HepG2 (cell line): Measurements from ENCODE around the gene IARS2.

Source experiments
- CHD2 ChIP-seq: IDR thresholded peaks from 2 replicates; pipeline ENCODE4 v1.6.1; 2011; ENCODE audit warnings: low read depth, low read length, improper control_type of control experiment
- GPN1 ChIP-seq: sonication (generic); formaldehyde crosslinking; IDR thresholded peaks from 2 replicates; pipeline ENCODE4 v1.5.1; 2020; ENCODE audit warnings: missing genetic modification reagents, borderline replicate concordance
- HDAC6 ChIP-seq: fragments of 200-600 bp; sonication (generic); IDR thresholded peaks from 2 replicates; pipeline ENCODE4 v1.7.0; 2017; ENCODE audit warnings: mild to moderate bottlenecking, antibody characterized with exemption, low read length, low read depth
- POLR2A ChIP-seq, 2 experiments: IDR thresholded peaks; 2 replicates each; pipeline ENCODE4 v1.6.1; 2011; ENCODE audit warnings: low read depth in 2 of 2, low read length in 2 of 2, mild to moderate bottlenecking in 1 of 2, moderate library complexity in 1 of 2; ENCODE audit not compliant: insufficient read depth in 1 of 2
- ZNF773 ChIP-seq: sonication (generic); formaldehyde crosslinking; IDR thresholded peaks from 2 replicates; pipeline ENCODE4 v1.4.0; 2020; ENCODE audit warnings: missing genetic modification reagents, borderline replicate concordance
- TF ChIP-seq, protein P1 (sequence below): sonication (generic); formaldehyde crosslinking; IDR thresholded peaks from 2 replicates; pipeline ENCODE4 v1.5.0; 2020; ENCODE audit warnings: mild to moderate bottlenecking, missing genetic modification reagents, moderate library complexity
- TF ChIP-seq, protein P2 (sequence below): sonication (generic); formaldehyde crosslinking; IDR thresholded peaks from 2 replicates; pipeline ENCODE4 v1.4.0; 2020; ENCODE audit warnings: mild to moderate bottlenecking, missing genetic modification reagents

DNA sequence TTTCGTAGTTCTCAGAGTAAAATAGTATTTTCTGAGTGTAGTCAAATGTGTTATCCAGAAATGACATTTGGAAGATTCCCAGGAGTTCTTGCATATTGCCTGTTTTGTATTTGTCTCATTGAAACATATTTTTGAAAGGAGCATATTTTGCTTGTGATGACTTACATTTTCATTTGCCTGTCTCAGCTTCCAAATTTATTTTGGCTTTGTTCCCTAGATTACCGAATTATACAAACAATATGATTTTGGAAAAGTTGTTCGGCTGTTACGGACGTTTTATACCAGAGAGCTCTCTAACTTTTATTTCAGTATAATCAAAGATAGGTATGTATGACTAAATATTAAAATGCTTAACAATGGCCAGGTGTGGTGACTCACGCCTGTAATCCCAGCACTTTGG is 46.0 kb downstream of the IARS2 start:
- no peak for TF ChIP-seq GPN1
- TF ChIP-seq, protein P1, sequence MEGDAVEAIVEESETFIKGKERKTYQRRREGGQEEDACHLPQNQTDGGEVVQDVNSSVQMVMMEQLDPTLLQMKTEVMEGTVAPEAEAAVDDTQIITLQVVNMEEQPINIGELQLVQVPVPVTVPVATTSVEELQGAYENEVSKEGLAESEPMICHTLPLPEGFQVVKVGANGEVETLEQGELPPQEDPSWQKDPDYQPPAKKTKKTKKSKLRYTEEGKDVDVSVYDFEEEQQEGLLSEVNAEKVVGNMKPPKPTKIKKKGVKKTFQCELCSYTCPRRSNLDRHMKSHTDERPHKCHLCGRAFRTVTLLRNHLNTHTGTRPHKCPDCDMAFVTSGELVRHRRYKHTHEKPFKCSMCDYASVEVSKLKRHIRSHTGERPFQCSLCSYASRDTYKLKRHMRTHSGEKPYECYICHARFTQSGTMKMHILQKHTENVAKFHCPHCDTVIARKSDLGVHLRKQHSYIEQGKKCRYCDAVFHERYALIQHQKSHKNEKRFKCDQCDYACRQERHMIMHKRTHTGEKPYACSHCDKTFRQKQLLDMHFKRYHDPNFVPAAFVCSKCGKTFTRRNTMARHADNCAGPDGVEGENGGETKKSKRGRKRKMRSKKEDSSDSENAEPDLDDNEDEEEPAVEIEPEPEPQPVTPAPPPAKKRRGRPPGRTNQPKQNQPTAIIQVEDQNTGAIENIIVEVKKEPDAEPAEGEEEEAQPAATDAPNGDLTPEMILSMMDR (CRISPR knock-in tag), result no peak
- TF ChIP-seq ZNF773 (CRISPR knock-in tag), result no peak
- no peak for TF ChIP-seq HDAC6
- no peak for TF ChIP-seq CHD2
- TF ChIP-seq POLR2A (IDR thresholded peaks at IDR 0.05; ENCODE audit: insufficient read depth in 1 of 2, low read depth in 2 of 2, low read length in 2 of 2), result no peak
- TF ChIP-seq, protein P2, sequence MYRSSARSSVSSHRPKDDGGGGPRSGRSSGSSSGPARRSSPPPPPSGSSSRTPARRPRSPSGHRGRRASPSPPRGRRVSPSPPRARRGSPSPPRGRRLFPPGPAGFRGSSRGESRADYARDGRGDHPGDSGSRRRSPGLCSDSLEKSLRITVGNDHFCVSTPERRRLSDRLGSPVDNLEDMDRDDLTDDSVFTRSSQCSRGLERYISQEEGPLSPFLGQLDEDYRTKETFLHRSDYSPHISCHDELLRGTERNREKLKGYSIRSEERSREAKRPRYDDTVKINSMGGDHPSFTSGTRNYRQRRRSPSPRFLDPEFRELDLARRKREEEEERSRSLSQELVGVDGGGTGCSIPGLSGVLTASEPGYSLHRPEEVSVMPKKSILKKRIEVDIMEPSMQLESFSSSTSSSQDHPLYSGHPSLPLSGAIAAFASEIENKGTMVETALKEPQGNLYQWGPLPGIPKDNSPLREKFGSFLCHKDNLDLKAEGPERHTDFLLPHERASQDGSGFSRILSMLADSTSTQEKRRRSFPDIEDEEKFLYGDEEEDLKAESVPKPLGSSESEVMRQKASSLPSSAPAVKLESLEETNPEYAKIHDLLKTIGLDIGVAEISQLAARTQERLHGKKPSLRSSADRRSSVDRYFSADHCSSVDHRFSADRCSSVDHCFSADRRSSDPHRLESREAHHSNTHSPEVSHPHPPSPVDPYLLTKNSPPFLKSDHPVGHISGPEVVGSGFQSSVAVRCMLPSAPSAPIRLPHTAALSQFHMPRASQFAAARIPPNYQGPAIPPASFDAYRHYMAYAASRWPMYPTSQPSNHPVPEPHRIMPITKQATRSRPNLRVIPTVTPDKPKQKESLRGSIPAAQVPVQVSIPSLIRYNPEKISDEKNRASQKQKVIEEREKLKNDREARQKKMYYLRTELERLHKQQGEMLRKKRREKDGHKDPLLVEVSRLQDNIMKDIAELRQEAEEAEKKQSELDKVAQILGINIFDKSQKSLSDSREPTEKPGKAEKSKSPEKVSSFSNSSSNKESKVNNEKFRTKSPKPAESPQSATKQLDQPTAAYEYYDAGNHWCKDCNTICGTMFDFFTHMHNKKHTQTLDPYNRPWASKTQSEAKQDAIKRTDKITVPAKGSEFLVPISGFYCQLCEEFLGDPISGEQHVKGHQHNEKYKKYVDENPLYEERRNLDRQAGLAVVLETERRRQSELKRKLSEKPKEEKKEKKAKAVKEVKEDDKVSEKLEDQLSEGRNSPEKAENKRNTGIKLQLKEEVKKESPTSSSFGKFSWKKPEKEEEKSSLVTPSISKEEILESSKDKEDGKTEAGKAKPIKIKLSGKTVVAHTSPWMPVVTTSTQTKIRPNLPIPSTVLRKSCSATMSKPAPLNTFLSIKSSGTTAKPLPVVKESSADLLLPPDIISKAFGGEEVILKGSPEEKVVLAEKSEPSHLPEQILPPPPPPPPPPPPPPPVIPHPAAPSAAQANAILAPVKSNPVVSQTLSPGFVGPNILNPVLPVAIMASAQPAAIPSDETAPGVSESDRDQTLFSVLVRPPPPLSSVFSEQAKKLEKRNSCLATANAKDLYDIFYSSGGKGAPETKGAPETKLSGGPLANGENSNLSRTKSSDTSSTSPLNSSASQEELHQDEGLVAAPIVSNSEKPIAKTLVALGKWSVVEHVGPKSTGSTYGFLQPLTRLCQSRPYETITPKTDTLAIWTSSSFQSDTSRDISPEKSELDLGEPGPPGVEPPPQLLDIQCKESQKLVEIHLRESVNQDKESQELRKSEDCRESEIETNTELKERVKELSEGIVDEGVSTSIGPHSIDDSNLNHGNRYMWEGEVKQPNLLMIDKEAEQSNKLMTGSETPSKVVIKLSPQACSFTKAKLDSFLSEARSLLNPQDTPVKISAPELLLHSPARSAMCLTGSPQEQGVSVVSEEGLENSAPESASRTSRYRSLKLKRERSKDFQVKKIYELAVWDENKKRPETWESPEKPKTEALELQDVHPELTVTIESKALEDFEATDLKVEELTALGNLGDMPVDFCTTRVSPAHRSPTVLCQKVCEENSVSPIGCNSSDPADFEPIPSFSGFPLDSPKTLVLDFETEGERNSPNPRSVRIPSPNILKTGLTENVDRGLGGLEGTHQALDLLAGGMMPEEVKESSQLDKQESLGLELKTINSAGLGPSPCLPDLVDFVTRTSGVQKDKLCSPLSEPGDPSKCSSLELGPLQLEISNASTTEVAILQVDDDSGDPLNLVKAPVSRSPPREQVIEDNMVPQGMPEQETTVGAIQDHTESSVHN (CRISPR knock-in tag), result no peak
